Measurements from ENCODE around the gene LYPD4.
A peak's percentile ranks its signal among the peaks of the same experiment; 100 is the strongest.

DNA sequence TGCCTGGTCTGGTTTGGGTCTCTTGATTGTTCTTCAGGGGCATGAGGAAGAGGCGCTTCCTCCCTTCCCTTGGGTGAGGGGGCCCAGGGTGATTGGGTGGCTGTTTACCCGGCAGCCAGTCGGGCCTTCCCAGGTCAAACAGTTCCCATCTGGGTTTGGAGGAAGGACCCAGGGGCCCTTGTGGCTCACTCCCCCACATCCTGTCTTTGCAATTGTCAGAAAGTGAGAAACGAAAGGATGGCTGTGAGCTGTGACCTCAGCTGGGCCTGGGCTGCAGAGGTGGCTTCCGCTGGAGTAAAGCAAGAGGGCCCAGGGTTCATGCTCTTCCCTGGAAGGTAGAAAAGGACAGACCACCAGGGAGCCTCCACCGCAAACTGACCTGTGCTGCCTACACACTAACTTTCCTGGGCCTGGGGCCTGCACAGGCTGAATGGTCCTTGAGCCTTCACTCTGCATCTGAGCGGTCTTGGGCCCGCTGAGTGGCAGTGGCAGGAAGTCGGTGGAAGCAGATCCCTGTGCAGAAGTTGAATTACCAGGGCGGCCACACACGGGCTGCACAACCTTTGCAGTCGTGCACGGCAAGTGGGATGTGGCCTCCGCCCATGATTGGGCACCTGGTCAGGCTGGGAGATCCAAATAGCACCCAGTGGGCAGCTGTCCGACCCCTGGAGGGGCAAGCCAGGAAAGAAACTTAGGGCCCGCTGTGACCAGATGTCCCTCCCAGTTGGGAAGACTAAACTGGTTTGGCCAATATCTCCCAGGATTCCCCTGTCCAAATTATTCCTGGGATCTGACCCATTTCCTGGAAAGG lies 27.3 kb upstream of the LYPD4 start:
- TF ChIP-seq, protein P1, sequence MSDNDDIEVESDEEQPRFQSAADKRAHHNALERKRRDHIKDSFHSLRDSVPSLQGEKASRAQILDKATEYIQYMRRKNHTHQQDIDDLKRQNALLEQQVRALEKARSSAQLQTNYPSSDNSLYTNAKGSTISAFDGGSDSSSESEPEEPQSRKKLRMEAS (IDR thresholded peaks at IDR 0.05), result no peak
- TF ChIP-seq, protein P2, sequence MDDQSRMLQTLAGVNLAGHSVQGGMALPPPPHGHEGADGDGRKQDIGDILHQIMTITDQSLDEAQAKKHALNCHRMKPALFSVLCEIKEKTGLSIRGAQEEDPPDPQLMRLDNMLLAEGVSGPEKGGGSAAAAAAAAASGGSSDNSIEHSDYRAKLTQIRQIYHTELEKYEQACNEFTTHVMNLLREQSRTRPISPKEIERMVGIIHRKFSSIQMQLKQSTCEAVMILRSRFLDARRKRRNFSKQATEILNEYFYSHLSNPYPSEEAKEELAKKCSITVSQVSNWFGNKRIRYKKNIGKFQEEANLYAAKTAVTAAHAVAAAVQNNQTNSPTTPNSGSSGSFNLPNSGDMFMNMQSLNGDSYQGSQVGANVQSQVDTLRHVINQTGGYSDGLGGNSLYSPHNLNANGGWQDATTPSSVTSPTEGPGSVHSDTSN (IDR thresholded peaks at IDR 0.05), result peak; percentile 65; the same call in 1 of the 2 replicates
- TF ChIP-seq, protein P3, sequence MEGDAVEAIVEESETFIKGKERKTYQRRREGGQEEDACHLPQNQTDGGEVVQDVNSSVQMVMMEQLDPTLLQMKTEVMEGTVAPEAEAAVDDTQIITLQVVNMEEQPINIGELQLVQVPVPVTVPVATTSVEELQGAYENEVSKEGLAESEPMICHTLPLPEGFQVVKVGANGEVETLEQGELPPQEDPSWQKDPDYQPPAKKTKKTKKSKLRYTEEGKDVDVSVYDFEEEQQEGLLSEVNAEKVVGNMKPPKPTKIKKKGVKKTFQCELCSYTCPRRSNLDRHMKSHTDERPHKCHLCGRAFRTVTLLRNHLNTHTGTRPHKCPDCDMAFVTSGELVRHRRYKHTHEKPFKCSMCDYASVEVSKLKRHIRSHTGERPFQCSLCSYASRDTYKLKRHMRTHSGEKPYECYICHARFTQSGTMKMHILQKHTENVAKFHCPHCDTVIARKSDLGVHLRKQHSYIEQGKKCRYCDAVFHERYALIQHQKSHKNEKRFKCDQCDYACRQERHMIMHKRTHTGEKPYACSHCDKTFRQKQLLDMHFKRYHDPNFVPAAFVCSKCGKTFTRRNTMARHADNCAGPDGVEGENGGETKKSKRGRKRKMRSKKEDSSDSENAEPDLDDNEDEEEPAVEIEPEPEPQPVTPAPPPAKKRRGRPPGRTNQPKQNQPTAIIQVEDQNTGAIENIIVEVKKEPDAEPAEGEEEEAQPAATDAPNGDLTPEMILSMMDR (IDR thresholded peaks at IDR 0.05), result no peak
- TF ChIP-seq RNF2 (IDR thresholded peaks at IDR 0.05; ENCODE audit: borderline replicate concordance, low read depth), result no peak
- no peak for TF ChIP-seq POLR2A (IDR thresholded peaks at IDR 0.05; ENCODE audit: low read length)
- no peak for TF ChIP-seq CBX8 (IDR thresholded peaks at IDR 0.05)
- no peak for TF ChIP-seq RFX5 (IDR thresholded peaks at IDR 0.05)
- no peak for TF ChIP-seq HDAC2 (IDR thresholded peaks at IDR 0.05)
- no peak for TF ChIP-seq MAFK (IDR thresholded peaks at IDR 0.05; ENCODE audit: partially characterized antibody)
